ENCODE measurements around the gene DAPP1. TPM values are rescaled to one million over a fixed set of nuclear protein-coding genes. Genes with fewer than 3 reads are reported as not detected.

The DAPP1 gene
- total RNA-seq, 1 experiment from 2014 or later: not detected

GRCh38 chr4:99894161-99894997 is 77.8 kb downstream of the DAPP1 start, which contains the start of gene LAMTOR3 (continued):
- TF ChIP-seq CREM (CRISPR knock-in tag; IDR thresholded peaks at IDR 0.05): peak; percentile 41; the same call in 1 of the 2 replicates
- no peak for TF ChIP-seq JUN (CRISPR knock-in tag; IDR thresholded peaks at IDR 0.05)
- TF ChIP-seq ETV6 (CRISPR knock-in tag; IDR thresholded peaks at IDR 0.05): no peak
- peak; percentile 52; the same call in 1 of the 2 replicates for TF ChIP-seq GABPB1 (CRISPR knock-in tag; IDR thresholded peaks at IDR 0.05)

DNA sequence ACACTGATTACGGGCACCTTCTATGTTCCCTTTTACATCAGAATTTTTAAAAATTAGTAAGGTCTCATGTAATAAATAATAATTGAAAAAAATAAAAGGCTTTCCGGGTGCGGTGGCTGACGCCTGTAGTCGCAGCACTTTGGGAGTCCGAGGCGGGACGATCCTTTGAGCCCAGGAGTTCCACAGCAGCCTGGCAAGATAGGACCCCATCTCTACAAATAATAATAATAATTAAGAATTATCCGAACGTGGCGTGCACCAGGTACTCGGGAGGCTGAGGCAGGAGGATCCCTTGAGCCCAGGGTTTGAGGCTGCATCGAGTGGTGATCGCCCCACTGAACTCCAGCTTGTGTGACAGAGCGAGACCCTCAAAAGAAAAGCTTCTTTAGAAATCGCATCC is 78.4 kb downstream of the DAPP1 start:
- Mint-ChIP-seq H3K36me3 (no peaks in the 10 kb centered on the region), H3K4me1 (peaks cover 9% of the 10 kb centered on the region), H3K4me3 (peak overlapping the region; percentile 94), H3K27me3 (ENCODE audit: low read depth) (no peaks in the 10 kb centered on the region), H3K9me3 (no peaks in the 10 kb centered on the region), H3K27ac (no peak overlapping the region)
- DNase-seq (ENCODE audit: low spot score) (no peak), ATAC-seq (no peak)
- no peak for TF ChIP-seq E2F1 (CRISPR knock-in tag; IDR thresholded peaks at IDR 0.05)
- no peak for TF ChIP-seq GRHL2 (CRISPR knock-in tag; IDR thresholded peaks at IDR 0.05; ENCODE audit: insufficient replicate concordance, severe bottlenecking)
- TF ChIP-seq, protein P1, sequence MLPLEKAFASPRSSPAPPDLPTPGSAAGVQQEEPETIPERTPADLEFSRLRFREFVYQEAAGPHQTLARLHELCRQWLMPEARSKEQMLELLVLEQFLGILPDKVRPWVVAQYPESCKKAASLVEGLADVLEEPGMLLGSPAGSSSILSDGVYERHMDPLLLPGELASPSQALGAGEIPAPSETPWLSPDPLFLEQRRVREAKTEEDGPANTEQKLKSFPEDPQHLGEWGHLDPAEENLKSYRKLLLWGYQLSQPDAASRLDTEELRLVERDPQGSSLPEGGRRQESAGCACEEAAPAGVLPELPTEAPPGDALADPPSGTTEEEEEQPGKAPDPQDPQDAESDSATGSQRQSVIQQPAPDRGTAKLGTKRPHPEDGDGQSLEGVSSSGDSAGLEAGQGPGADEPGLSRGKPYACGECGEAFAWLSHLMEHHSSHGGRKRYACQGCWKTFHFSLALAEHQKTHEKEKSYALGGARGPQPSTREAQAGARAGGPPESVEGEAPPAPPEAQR (CRISPR knock-in tag; IDR thresholded peaks at IDR 0.05): no peak
- no peak for TF ChIP-seq RELA (CRISPR knock-in tag; IDR thresholded peaks at IDR 0.05; ENCODE audit: borderline replicate concordance)
- no peak for TF ChIP-seq NR1H2 (CRISPR knock-in tag; IDR thresholded peaks at IDR 0.05)
- no peak for TF ChIP-seq MAX (CRISPR knock-in tag; IDR thresholded peaks at IDR 0.05)
- TF ChIP-seq SMAD4 (CRISPR knock-in tag; IDR thresholded peaks at IDR 0.05): no peak
- TF ChIP-seq FOXP1 (CRISPR knock-in tag; IDR thresholded peaks at IDR 0.05; ENCODE audit: borderline replicate concordance): no peak
- no peak for TF ChIP-seq MXD4 (CRISPR knock-in tag; IDR thresholded peaks at IDR 0.05; ENCODE audit: borderline replicate concordance)
- ChIA-PET POLR2A (interaction anchor here (1.1 to 1.4 kb wide), 3 partner anchors 52 to 56 kb away, joined by 8 to 10 read pairs (median 9); partner anchors contain the start of genes DNAJB14 and H2AZ1), CTCF (interaction anchor here (0.9 to 1.3 kb wide), 4 partner anchors 54 to 216 kb away, joined by 3 to 6 read pairs (median 4); no protein-coding TSS in a partner anchor)

DNA sequence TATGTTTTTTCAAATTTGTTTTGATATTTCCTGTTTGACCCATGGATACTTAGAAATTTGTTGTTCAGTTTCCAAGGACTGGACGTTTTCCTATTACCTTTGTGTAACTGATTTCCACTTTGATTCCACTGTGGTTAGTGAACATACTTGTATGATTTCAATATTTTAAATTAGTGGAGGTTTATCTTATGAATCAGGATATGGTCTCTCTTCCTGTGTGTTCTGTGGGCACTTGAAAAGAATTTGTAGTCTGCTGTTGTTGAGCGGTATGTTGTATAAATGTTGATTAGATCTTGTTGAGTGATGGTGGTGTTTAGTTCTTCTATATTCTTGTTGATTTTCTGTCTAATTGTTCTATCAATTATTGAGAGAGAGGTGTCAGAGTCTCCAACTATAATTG is 98.8 kb downstream of the DAPP1 start:
- Mint-ChIP-seq H3K36me3 (peaks cover 32% of the 10 kb centered on the region), H3K27ac (no peak overlapping the region), H3K27me3 (ENCODE audit: low read depth) (no peaks in the 10 kb centered on the region), H3K4me3 (no peak overlapping the region), H3K4me1 (no peaks in the 10 kb centered on the region), H3K9me3 (0 out of 2 replicates have a peak, but pooled peaks cover 4% of the 10 kb centered on the region)
- ChIA-PET POLR2A (no interaction called here), CTCF (no interaction called here)
- DNase-seq (ENCODE audit: low spot score) (no peak), ATAC-seq (no peak)
- TF ChIP-seq ATF3 (CRISPR knock-in tag; conservative IDR thresholded peaks at IDR 0.05): no peak
- no peak for TF ChIP-seq MXD4 (CRISPR knock-in tag; IDR thresholded peaks at IDR 0.05; ENCODE audit: borderline replicate concordance)
- TF ChIP-seq CTCF (IDR thresholded peaks at IDR 0.05): no peak
- TF ChIP-seq CREB1 (CRISPR knock-in tag; IDR thresholded peaks at IDR 0.05): no peak
- no peak for TF ChIP-seq ZNF396 (CRISPR knock-in tag; IDR thresholded peaks at IDR 0.05; ENCODE audit: borderline replicate concordance)
- TF ChIP-seq SMAD4 (CRISPR knock-in tag; IDR thresholded peaks at IDR 0.05): no peak
- TF ChIP-seq, protein P2, sequence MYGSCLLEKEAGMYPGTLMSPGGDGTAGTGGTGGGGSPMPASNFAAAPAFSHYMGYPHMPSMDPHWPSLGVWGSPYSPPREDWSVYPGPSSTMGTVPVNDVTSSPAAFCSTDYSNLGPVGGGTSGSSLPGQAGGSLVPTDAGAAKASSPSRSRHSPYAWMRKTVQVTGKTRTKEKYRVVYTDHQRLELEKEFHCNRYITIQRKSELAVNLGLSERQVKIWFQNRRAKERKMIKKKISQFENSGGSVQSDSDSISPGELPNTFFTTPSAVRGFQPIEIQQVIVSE (CRISPR knock-in tag; IDR thresholded peaks at IDR 0.05; ENCODE audit: borderline replicate concordance): no peak
- TF ChIP-seq NR2C2 (CRISPR knock-in tag; IDR thresholded peaks at IDR 0.05): no peak
- no peak for TF ChIP-seq GRHL2 (CRISPR knock-in tag; IDR thresholded peaks at IDR 0.05; ENCODE audit: insufficient replicate concordance, severe bottlenecking)
- TF ChIP-seq GTF2I (CRISPR knock-in tag; conservative IDR thresholded peaks at IDR 0.05): no peak
- no peak for TF ChIP-seq E2F1 (CRISPR knock-in tag; IDR thresholded peaks at IDR 0.05)
- no peak for TF ChIP-seq ELF4 (CRISPR knock-in tag; IDR thresholded peaks at IDR 0.05; ENCODE audit: low read depth)
- no peak for TF ChIP-seq ZNF671 (CRISPR knock-in tag; IDR thresholded peaks at IDR 0.05)
- no peak for TF ChIP-seq CBFB (CRISPR knock-in tag; IDR thresholded peaks at IDR 0.05; ENCODE audit: low read depth)
- no peak for TF ChIP-seq FOXJ3 (CRISPR knock-in tag; IDR thresholded peaks at IDR 0.05; ENCODE audit: borderline replicate concordance)
- no peak for TF ChIP-seq EMX1 (CRISPR knock-in tag; IDR thresholded peaks at IDR 0.05)
